Epithelial cell of esophagus (primary cell): ENCODE measurements around the gene RSL24D1.

Experiments
- DNase-seq: peaks from one replicate; pipeline ENCODE4 v3.0.0; 2010; ENCODE audit warnings: low read depth
- H3K4me3 ChIP-seq: 2 replicates; pipeline ENCODE4 v1.5.1; 2011; ENCODE audit warnings: mild to moderate bottlenecking, low read length, control low read depth
- TF ChIP-seq, protein P1 (sequence below): IDR thresholded peaks from 2 replicates; pipeline ENCODE4 v1.5.1; 2011; ENCODE audit warnings: low read depth, mild to moderate bottlenecking, low read length, control low read depth, inconsistent platforms; ENCODE audit not compliant: insufficient read depth; ENCODE audit errors: missing control alignments

The RSL24D1 gene

GRCh38 chr15:55230953-55231352 is 34.2 kb upstream of the RSL24D1 start:
- H3K4me3 ChIP-seq = no peak overlapping the region
- TF ChIP-seq, protein P1, sequence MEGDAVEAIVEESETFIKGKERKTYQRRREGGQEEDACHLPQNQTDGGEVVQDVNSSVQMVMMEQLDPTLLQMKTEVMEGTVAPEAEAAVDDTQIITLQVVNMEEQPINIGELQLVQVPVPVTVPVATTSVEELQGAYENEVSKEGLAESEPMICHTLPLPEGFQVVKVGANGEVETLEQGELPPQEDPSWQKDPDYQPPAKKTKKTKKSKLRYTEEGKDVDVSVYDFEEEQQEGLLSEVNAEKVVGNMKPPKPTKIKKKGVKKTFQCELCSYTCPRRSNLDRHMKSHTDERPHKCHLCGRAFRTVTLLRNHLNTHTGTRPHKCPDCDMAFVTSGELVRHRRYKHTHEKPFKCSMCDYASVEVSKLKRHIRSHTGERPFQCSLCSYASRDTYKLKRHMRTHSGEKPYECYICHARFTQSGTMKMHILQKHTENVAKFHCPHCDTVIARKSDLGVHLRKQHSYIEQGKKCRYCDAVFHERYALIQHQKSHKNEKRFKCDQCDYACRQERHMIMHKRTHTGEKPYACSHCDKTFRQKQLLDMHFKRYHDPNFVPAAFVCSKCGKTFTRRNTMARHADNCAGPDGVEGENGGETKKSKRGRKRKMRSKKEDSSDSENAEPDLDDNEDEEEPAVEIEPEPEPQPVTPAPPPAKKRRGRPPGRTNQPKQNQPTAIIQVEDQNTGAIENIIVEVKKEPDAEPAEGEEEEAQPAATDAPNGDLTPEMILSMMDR = no peak
- DNase-seq = no peak

DNA sequence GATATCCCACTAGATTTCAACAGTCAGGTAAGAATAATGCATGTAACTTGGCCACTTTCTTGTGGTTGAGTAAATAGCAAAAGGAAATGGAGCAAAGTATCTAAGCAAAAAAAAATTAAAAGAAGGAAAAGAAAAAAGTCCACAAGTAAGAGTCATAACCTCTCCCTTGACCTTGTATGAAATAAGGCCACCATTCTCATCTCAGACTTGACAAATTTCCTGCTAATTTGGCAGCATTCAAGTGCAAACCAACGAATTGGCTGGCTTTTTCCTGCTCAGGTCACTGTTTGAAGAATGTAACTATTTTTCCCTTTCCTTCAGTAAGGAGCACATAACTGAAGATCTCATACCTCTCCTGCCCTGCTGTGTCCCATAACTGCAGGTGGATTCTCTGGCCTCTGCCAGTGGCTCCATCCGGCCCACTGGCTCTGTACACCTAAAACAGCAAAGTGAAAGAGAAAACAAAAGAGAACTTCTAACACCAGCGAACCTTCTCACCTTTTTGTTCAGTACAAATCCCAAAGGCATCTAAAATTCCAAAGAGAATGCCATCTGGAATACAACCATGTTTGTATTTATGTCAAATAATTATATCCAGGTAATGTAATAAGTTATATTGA is 33.4 kb upstream of the RSL24D1 start:
- DNase-seq = no peak
- TF ChIP-seq, protein P1 = no peak
- H3K4me3 ChIP-seq = no peak overlapping the region

DNA sequence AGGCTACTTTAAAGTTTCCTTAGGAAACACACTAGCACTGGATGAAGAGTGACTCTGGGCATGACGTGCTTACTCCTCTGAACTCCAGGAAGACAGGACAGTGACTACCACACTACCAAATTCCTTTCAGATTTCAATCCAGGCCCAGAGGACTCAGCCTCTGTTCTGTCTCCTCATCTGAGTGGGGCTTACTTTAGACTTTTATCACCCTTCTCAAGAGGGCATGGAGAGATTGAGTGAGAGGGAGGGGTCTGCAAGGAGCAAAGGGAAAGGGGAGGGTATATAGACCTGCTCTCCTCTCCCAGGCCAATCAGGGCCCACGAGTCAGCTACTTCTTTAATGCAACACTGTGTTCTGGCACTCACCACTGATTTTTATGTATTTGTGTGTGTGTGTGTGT is 29.4 kb upstream of the RSL24D1 start:
- H3K4me3 ChIP-seq = no peak overlapping the region
- DNase-seq = no peak
- TF ChIP-seq, protein P1 = no peak

DNA sequence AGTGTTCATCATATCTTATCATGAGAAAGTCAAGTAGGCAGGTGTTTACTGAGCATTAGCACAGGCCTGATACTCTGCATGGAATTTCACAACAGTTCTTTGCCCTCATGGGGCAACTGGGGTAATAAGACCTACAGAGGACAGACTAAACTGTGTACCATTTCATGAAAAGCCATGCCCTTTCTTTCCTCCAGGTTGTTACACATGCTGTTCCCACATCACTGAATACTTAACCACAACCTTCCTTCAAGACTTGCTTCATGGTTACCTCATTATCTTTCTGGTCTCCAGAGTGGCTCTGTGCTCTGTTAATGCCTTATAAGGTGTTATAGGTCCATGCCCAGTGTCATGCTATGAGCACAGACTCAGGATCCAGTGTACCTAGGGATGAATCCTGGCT is 28.2 kb upstream of the RSL24D1 start:
- TF ChIP-seq, protein P1 = no peak
- no peak overlapping the region for H3K4me3 ChIP-seq
- DNase-seq = no peak

DNA sequence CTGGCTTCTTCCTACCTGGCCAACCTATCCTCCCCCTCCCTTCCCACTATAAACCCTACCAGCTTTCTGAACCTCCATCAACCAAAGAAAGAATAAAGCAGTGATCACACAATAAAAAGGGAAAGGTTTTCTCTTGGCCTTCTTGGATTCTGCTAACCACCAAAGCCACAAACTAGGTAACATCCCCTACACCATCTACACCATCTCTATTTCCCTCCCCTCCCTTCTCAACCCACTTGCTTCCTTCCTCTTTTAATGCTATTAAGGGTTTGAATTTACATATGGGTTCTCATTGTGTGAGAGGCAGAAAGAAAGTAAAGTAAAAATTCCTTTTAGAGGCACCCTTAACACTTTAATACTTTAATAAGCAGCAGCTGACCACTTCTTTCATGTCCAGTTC is 25.8 kb upstream of the RSL24D1 start:
- no peak overlapping the region for H3K4me3 ChIP-seq
- DNase-seq = no peak

GRCh38 chr15:55221090-55222011 is 24.6 kb upstream of the RSL24D1 start:
- peak; percentile 93 for DNase-seq
- no peak overlapping the region for H3K4me3 ChIP-seq
- TF ChIP-seq, protein P1 = no peak

More for the DNA sequence above, 25.8 kb upstream of the RSL24D1 start:
- TF ChIP-seq, protein P1 = no peak

GRCh38 chr15:55220606-55221005 is 23.9 kb upstream of the RSL24D1 start:
- DNase-seq = no peak
- no peak overlapping the region for H3K4me3 ChIP-seq
- TF ChIP-seq, protein P1 = no peak
